WERI-Rb-1 (cell line): ENCODE measurements around the gene TEPSIN.
A peak's percentile ranks its signal among the peaks of the same experiment; 100 is the strongest.

Experiments
- DNase-seq: peaks from one replicate; pipeline ENCODE4 v3.0.0-alpha.2; 2020
- H3K27ac ChIP-seq: fragments of 250-450 bp; sonication (Bioruptor Pico); 2 replicates; pipeline ENCODE4 v1.5.1; 2020; ENCODE audit warnings: mild to moderate bottlenecking, moderate library complexity
- H3K27me3 ChIP-seq: fragments of 250-450 bp; sonication (Bioruptor Pico); 2 replicates; pipeline ENCODE4 v1.5.1; 2021; ENCODE audit warnings: mild to moderate bottlenecking, low read depth, moderate library complexity; ENCODE audit not compliant: insufficient read depth, severe bottlenecking
- H3K36me3 ChIP-seq: fragments of 250-450 bp; sonication (Bioruptor Pico); 2 replicates; pipeline ENCODE4 v1.5.1; 2020; ENCODE audit warnings: mild to moderate bottlenecking, moderate library complexity
- H3K4me3 ChIP-seq: 2 replicates; pipeline ENCODE4 v1.5.1; 2011; ENCODE audit warnings: low read depth, mild to moderate bottlenecking, control low read depth, low read length
- H3K9me3 ChIP-seq: fragments of 250-450 bp; sonication (Bioruptor Pico); 2 replicates; pipeline ENCODE4 v1.5.1; 2021; ENCODE audit warnings: mild to moderate bottlenecking, moderate library complexity; ENCODE audit not compliant: severe bottlenecking
- CTCF ChIP-seq: IDR thresholded peaks from 2 replicates; pipeline ENCODE4 v1.5.1; 2011; ENCODE audit warnings: low read depth, mild to moderate bottlenecking, control low read depth, inconsistent platforms, low read length

The TEPSIN gene

DNA sequence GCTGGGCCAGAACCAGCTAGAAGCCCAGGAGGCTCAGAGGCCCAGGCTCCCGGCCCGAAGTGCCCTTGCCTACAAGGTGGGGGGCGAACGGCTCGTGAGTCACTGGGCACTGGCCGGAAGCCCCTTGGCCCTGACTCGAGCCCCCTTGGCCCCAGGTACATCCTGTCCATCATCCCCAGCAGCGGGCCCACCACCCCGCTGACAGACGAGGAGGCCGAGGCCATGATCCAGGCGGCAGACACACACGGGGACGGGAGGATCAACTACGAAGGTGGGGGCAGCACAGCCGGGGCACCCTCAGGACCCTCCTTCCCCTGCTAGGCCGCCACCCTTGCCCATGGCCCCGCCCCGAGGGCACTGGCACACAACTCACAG is 57.1 kb downstream of the TEPSIN start:
- H3K4me3 ChIP-seq = no peak overlapping the region

DNA sequence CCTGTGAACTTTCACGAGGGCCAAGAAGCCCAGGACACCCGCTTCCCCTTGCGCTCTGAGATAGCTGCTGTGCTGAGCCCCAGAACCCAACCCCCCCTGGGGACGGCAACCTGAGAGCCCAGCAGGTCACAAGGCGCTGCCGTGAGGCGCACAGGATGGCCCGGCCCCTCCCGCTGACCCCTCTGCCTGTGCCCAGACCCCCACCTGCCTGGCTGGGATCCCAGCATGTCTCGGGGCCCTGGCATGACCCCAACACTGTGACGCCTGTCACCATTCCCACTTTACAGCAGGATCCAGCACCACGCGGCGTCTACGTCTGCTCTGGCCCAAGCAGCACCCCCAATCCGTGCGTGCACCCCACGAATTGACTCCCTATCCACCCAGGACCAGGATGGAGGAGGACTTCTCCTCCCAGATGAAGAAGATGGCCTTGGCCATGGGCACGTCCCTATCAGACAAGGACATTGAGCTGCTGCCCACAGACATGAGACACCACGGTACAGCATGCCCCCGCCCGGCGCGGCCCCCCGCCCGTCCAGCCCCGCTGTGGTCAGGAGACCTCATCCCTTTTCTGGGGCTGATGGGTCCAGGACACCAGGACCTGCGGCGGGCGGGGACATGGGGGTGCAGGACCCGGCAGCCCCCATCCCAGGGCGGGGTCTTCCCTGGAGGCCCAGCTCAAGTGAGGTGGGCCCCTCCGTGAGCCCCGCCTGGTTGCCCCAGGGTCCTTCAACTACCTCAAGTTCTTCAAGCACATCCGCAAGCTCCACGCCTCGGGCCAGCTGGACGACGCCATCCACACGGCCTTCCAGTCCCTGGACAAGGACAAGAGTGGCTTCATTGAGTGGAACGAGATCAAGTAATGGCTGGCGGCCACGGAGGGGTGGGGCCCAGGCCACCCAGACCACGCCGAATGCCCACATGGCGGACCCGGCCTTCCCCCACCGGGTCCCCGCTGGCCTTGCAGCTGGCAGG is 57.7 kb downstream of the TEPSIN start:
- H3K27ac ChIP-seq = no peak overlapping the region; the same call in 1 of the 2 replicates
- TF ChIP-seq CTCF = no peak
- H3K27me3 ChIP-seq = no peaks in the 10 kb centered on the region
- DNase-seq = no peak
- no peaks in the 10 kb centered on the region for H3K36me3 ChIP-seq
- H3K9me3 ChIP-seq = peaks cover 5% of the 10 kb centered on the region
- no peak overlapping the region for H3K4me3 ChIP-seq

More for the DNA sequence above, 57.1 kb downstream of the TEPSIN start:
- Histone ChIP-seq H3K36me3 (no peaks in the 10 kb centered on the region), H3K9me3 (peaks cover 5% of the 10 kb centered on the region), H3K27ac (no peak overlapping the region), H3K27me3 (no peaks in the 10 kb centered on the region)
- no peak for DNase-seq
- TF ChIP-seq CTCF = no peak

GRCh38 chr17:81179861-81180260 is 59.0 kb downstream of the TEPSIN start:
- peaks cover 18% of the 10 kb centered on the region for H3K9me3 ChIP-seq
- H3K27me3 ChIP-seq = no peaks in the 10 kb centered on the region
- TF ChIP-seq CTCF = no peak
- no peaks in the 10 kb centered on the region for H3K36me3 ChIP-seq
- no peak overlapping the region for H3K4me3 ChIP-seq
- DNase-seq = no peak
- H3K27ac ChIP-seq = peak overlapping the region; percentile 33; the same call in 1 of the 2 replicates

DNA sequence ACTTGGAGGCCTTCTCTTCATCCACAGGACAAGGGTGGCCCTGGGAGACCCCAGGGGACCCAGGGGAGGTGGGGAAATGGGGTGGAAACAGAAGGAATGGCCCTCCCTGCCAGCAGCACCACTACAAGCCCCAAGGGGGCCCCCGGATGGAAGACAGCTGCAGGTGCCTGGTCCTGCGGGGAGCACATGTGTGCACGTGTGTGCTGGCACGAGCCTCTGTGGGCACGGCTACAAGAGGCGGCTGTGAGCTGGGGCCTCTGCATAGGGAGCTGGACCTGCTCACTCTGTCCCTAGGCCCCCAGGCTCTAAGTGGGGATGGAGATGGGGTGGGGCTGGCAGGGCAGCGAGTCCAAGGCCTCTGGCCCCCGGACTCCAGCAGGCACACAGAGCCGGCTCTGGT is 59.6 kb downstream of the TEPSIN start:
- peaks cover 19% of the 10 kb centered on the region for H3K9me3 ChIP-seq
- no peaks in the 10 kb centered on the region for H3K27me3 ChIP-seq
- no peak overlapping the region for H3K4me3 ChIP-seq

More for the DNA sequence above, 59.6 kb downstream of the TEPSIN start:
- DNase-seq = no peak
- TF ChIP-seq CTCF = no peak
- Histone ChIP-seq H3K27ac (no peak overlapping the region), H3K36me3 (no peaks in the 10 kb centered on the region; the same call in 1 of the 2 replicates)
